Amniotic epithelial cell (primary cell): ENCODE measurements around the gene LRRC1.

Experiments used
- DNase-seq: peaks from one replicate; pipeline ENCODE4 v3.0.0-alpha.2; 2010; ENCODE audit warnings: low read depth

LRRC1 gene

GRCh38 chr6:53847796-53848314 lies 53.0 kb downstream of the LRRC1 start:
- no peak for DNase-seq

- no peak for DNase-seq
Observed at GRCh38 chr6:53850527-53850926, 55.7 kb downstream of the LRRC1 start.

- peak; percentile 78 for DNase-seq
Observed at GRCh38 chr6:53851561-53851960, 56.8 kb downstream of the LRRC1 start.

GRCh38 chr6:53852805-53853204 lies 58.0 kb downstream of the LRRC1 start:
- no peak for DNase-seq

- no peak for DNase-seq
Observed at GRCh38 chr6:53854843-53855567, 60.2 kb downstream of the LRRC1 start.

- DNase-seq = no peak
Observed at GRCh38 chr6:53855940-53856339, 61.1 kb downstream of the LRRC1 start.

- DNase-seq = peak; percentile 44
Observed at GRCh38 chr6:53857318-53858094, 62.7 kb downstream of the LRRC1 start.

- no peak for DNase-seq
Observed at GRCh38 chr6:53858196-53858595, 63.4 kb downstream of the LRRC1 start.

GRCh38 chr6:53858913-53859312 lies 64.1 kb downstream of the LRRC1 start:
- no peak for DNase-seq

GRCh38 chr6:53860511-53860910 lies 65.7 kb downstream of the LRRC1 start:
- DNase-seq = no peak

GRCh38 chr6:53861518-53861917 lies 66.7 kb downstream of the LRRC1 start:
- DNase-seq = no peak

GRCh38 chr6:53862662-53863462 lies 68.1 kb downstream of the LRRC1 start:
- DNase-seq = peak; percentile 96

GRCh38 chr6:53864781-53865180 lies 70.0 kb downstream of the LRRC1 start:
- DNase-seq = no peak

GRCh38 chr6:53866226-53866625 lies 71.4 kb downstream of the LRRC1 start:
- no peak for DNase-seq

GRCh38 chr6:53868626-53869025 lies 73.8 kb downstream of the LRRC1 start:
- DNase-seq = no peak

GRCh38 chr6:53869964-53870363 lies 75.2 kb downstream of the LRRC1 start:
- peak; percentile 49 for DNase-seq

- peak; percentile 52 for DNase-seq
Observed at GRCh38 chr6:53873922-53874321, 79.1 kb downstream of the LRRC1 start.

GRCh38 chr6:53874964-53875363 lies 80.2 kb downstream of the LRRC1 start:
- no peak for DNase-seq

GRCh38 chr6:53877151-53877550 lies 82.3 kb downstream of the LRRC1 start:
- DNase-seq = no peak

GRCh38 chr6:53878808-53879207 lies 84.0 kb downstream of the LRRC1 start:
- DNase-seq = no peak

- no peak for DNase-seq
Observed at GRCh38 chr6:53879608-53880007, 84.8 kb downstream of the LRRC1 start.

GRCh38 chr6:53887316-53887715 lies 92.5 kb downstream of the LRRC1 start:
- DNase-seq = no peak
